Liver (tissue), 9 donors: Measurements from ENCODE around the gene TMEM200B. TPM values are rescaled to one million over a fixed set of nuclear protein-coding genes. Genes with fewer than 3 reads are reported as not detected.

Experiments used
- DNase-seq: peaks from one replicate; pipeline ENCODE4 v3.0.0-alpha.2; 2017; ENCODE audit warnings: low spot score
- H3K27ac ChIP-seq, 2 donors: one replicate each; pipeline ENCODE4 v1.7.0; 2013; ENCODE audit warnings: inconsistent platforms in 2 of 2, low read length in 2 of 2, control low read depth in 1 of 2, low read depth in 1 of 2, mild to moderate bottlenecking in 1 of 2
- H3K27me3 ChIP-seq, 4 donors: one replicate each; pipeline versions ENCODE4 v1.6.1 to v1.7.0; 2013; ENCODE audit warnings: low read length in 3 of 4, inconsistent platforms in 1 of 4, mild to moderate bottlenecking in 1 of 4, moderate library complexity in 1 of 4; ENCODE audit not compliant: control insufficient read depth in 4 of 4, insufficient read depth in 4 of 4
- H3K36me3 ChIP-seq, 4 donors: one replicate each; pipeline versions ENCODE4 v1.6.1 to v1.7.0; 2013; ENCODE audit warnings: low read length in 3 of 4, mild to moderate bottlenecking in 3 of 4, low read depth in 1 of 4, moderate library complexity in 1 of 4; ENCODE audit not compliant: control insufficient read depth in 4 of 4, insufficient read depth in 3 of 4
- H3K4me1 ChIP-seq, 4 donors: one replicate each; pipeline versions ENCODE4 v1.6.1 to v1.7.0; 2013; ENCODE audit warnings: low read length in 3 of 4, mild to moderate bottlenecking in 3 of 4, moderate library complexity in 1 of 4; ENCODE audit not compliant: control insufficient read depth in 4 of 4, insufficient read depth in 4 of 4
- H3K4me3 ChIP-seq, 3 donors: one replicate each; pipeline versions ENCODE4 v1.6.1 to v1.7.0; 2013; ENCODE audit warnings: low read length in 3 of 3, control low read depth in 1 of 3, low read depth in 1 of 3, mild to moderate bottlenecking in 1 of 3
- H3K9ac ChIP-seq, 2 donors: one replicate each; pipeline ENCODE4 v1.7.0; 2013; ENCODE audit warnings: low read length in 2 of 2, mild to moderate bottlenecking in 2 of 2, moderate library complexity in 2 of 2, control low read depth in 1 of 2, low read depth in 1 of 2
- H3K9me3 ChIP-seq, 4 donors: one replicate each; pipeline versions ENCODE4 v1.6.1 to v1.7.0; 2013; ENCODE audit warnings: low read length in 3 of 4; ENCODE audit not compliant: control insufficient read depth in 4 of 4
- HNF4A ChIP-seq, 2 donors: conservative IDR thresholded peaks; 2 replicates each; pipeline ENCODE4 v1.6.1; 2016; ENCODE audit warnings: antibody characterized with exemption in 2 of 2, mild to moderate bottlenecking in 2 of 2
- JUND ChIP-seq, 2 donors: IDR thresholded peaks; 2 replicates each; pipeline ENCODE4 v1.6.1; 2016; ENCODE audit warnings: antibody characterized with exemption in 2 of 2
- RAD21 ChIP-seq, 2 donors: IDR thresholded peaks; 2 replicates each; pipeline ENCODE4 v1.6.1; 2016; ENCODE audit warnings: antibody characterized with exemption in 2 of 2, mild to moderate bottlenecking in 2 of 2
- RXRA ChIP-seq, 2 donors: IDR thresholded peaks; 2 replicates each; pipeline ENCODE4 v1.6.1; 2017 to 2018; ENCODE audit warnings: antibody characterized with exemption in 2 of 2, mild to moderate bottlenecking in 1 of 2
- WGBS: extraction: QIAGEN DNeasy Blood & Tissue Kit; methylation state at CpG from one replicate; pipeline ENCODE4 v1.1.7; 2013; 5-methylcytosine and 5-hydroxymethylcytosine counted together
- polyA plus RNA-seq, 2 donors: library from polyadenylated mRNA; stranded (reverse) in 1 of 2; unstranded in 1 of 2; fragments of 200-250 nt in 1 of 2; fragments of >200 nt in 1 of 2; fragmentation: Nextera tagmentation in 1 of 2; extraction: Ambion mirVana in 1 of 2; gene quantifications; one replicate each; pipeline versions ENCODE4 v1.2.1 to v1.2.3, GENCODE V29; 2013 to 2015
- total RNA-seq, 2 donors: library from RNA; depleted of rRNA; stranded (reverse); fragments of >200 nt; gene quantifications; one replicate each; pipeline ENCODE4 v1.2.3, GENCODE V29; 2014
- TF ChIP-seq, protein P1 (sequence below): IDR thresholded peaks from 2 replicates; pipeline ENCODE4 v1.6.1; 2016; ENCODE audit warnings: antibody characterized with exemption, mild to moderate bottlenecking
- TF ChIP-seq, protein P2 (sequence below): fragments of 150-350 bp; IDR thresholded peaks from 2 replicates; pipeline ENCODE4 v1.5.1; 2017; ENCODE audit warnings: improper control_type of control experiment, low read depth, low read length; ENCODE audit not compliant: missing input control
- TF ChIP-seq, protein P3 (sequence below): IDR thresholded peaks from 2 replicates; pipeline ENCODE4 v1.6.1; 2016; ENCODE audit warnings: antibody characterized with exemption
- TF ChIP-seq, protein P4 (sequence below): IDR thresholded peaks from 2 replicates; pipeline ENCODE4 v1.6.1; 2016; ENCODE audit warnings: antibody characterized with exemption
- donor health status: healthy.
- donor health status: healthy.
- donor health status: healthy.
- donor health status: healthy.
- donor health status: healthy.

The TMEM200B gene
- total and polyA plus RNA-seq, 4 donors, result 0.84 to 4.5 (median 1.5) TPM

DNA sequence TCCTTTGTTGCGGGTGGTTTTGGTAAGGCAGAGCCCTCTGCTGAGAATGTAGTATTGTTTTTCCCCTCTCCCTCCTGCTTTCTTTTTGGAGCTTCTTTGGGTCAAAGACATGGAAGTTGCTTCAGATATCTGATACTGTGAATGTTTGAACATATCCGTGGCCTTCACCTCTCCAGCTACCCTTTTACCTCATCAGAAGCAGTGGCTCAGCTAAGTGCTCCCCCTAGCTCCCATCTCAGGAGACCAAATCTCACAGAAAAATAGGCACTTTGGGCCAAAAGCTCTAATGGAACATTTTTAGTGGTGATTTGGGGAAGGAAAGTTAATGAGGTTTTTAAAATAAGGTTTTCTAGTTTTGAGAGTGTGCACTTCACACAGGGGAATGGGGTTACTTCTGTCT lies 6.3 kb downstream of the TMEM200B start:
- no peak for DNase-seq
- Histone ChIP-seq H3K9ac (no peak overlapping the region), H3K4me3 (no peak overlapping the region), H3K9me3 (no peaks in the 10 kb centered on the region), H3K27ac (no peak overlapping the region), H3K4me1 (peaks cover 7 to 12% (median 9%) of the 10 kb centered on the region in 4 donors), H3K36me3 (peaks cover 2 to 16% (median 8%) of the 10 kb centered on the region in 4 donors), H3K27me3 (no peaks in the 10 kb centered on the region)
- peak in 1 of 2 donors; percentile 10 for TF ChIP-seq HNF4A (conservative IDR thresholded peaks at IDR 0.05)
- TF ChIP-seq RAD21 (IDR thresholded peaks at IDR 0.05), result peak; percentile 56 to 62
- TF ChIP-seq, protein P1, sequence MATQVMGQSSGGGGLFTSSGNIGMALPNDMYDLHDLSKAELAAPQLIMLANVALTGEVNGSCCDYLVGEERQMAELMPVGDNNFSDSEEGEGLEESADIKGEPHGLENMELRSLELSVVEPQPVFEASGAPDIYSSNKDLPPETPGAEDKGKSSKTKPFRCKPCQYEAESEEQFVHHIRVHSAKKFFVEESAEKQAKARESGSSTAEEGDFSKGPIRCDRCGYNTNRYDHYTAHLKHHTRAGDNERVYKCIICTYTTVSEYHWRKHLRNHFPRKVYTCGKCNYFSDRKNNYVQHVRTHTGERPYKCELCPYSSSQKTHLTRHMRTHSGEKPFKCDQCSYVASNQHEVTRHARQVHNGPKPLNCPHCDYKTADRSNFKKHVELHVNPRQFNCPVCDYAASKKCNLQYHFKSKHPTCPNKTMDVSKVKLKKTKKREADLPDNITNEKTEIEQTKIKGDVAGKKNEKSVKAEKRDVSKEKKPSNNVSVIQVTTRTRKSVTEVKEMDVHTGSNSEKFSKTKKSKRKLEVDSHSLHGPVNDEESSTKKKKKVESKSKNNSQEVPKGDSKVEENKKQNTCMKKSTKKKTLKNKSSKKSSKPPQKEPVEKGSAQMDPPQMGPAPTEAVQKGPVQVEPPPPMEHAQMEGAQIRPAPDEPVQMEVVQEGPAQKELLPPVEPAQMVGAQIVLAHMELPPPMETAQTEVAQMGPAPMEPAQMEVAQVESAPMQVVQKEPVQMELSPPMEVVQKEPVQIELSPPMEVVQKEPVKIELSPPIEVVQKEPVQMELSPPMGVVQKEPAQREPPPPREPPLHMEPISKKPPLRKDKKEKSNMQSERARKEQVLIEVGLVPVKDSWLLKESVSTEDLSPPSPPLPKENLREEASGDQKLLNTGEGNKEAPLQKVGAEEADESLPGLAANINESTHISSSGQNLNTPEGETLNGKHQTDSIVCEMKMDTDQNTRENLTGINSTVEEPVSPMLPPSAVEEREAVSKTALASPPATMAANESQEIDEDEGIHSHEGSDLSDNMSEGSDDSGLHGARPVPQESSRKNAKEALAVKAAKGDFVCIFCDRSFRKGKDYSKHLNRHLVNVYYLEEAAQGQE, result no peak
- TF ChIP-seq, protein P2, sequence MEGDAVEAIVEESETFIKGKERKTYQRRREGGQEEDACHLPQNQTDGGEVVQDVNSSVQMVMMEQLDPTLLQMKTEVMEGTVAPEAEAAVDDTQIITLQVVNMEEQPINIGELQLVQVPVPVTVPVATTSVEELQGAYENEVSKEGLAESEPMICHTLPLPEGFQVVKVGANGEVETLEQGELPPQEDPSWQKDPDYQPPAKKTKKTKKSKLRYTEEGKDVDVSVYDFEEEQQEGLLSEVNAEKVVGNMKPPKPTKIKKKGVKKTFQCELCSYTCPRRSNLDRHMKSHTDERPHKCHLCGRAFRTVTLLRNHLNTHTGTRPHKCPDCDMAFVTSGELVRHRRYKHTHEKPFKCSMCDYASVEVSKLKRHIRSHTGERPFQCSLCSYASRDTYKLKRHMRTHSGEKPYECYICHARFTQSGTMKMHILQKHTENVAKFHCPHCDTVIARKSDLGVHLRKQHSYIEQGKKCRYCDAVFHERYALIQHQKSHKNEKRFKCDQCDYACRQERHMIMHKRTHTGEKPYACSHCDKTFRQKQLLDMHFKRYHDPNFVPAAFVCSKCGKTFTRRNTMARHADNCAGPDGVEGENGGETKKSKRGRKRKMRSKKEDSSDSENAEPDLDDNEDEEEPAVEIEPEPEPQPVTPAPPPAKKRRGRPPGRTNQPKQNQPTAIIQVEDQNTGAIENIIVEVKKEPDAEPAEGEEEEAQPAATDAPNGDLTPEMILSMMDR, result peak; percentile 14
- peak; percentile 41 to 56 for TF ChIP-seq RXRA (IDR thresholded peaks at IDR 0.05)
- TF ChIP-seq, protein P3, sequence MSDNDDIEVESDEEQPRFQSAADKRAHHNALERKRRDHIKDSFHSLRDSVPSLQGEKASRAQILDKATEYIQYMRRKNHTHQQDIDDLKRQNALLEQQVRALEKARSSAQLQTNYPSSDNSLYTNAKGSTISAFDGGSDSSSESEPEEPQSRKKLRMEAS, result no peak
- 61% methylated on average over 2 of the region's 2 CpGs for WGBS

DNA sequence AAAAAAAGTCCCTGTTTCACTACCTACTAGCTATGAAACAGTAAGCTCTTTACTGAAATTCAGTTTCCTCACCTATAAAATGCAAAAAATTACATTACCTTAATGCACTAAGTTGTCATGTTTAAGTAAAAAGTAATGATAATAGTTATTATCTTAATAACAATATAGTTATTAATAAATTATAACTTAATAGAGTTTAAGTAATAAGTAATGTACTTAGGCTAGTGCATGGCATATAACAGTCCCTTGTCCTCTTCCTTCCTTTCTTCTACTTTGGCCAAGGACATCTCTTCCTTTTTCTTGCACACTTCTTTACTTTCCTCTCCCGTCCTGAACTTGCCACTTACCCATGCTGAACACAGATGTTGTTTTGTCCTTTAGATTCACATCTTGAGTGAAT lies 9.0 kb downstream of the TMEM200B start:
- H3K9me3 ChIP-seq, result no peaks in the 10 kb centered on the region
- peaks cover 2 to 25% (median 11%) of the 10 kb centered on the region in 4 donors for H3K36me3 ChIP-seq
- DNase-seq, result no peak
- no peaks in the 10 kb centered on the region for H3K27me3 ChIP-seq
- H3K9ac ChIP-seq, result no peak overlapping the region
- 93% methylated on average over 1 of the region's 1 CpG for WGBS
- H3K4me1 ChIP-seq, result peaks cover 0 to 5% (median 4%) of the 10 kb centered on the region in 4 donors
- TF ChIP-seq, protein P1, result no peak
- TF ChIP-seq HNF4A (conservative IDR thresholded peaks at IDR 0.05), result no peak
- TF ChIP-seq, protein P2, result no peak
- TF ChIP-seq, protein P4, sequence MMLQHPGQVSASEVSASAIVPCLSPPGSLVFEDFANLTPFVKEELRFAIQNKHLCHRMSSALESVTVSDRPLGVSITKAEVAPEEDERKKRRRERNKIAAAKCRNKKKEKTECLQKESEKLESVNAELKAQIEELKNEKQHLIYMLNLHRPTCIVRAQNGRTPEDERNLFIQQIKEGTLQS, result no peak
- no peak for TF ChIP-seq JUND (IDR thresholded peaks at IDR 0.05)
- no peak overlapping the region for H3K27ac ChIP-seq
- no peak overlapping the region for H3K4me3 ChIP-seq
